ENCODE data around the gene PIK3CA. TPM values are rescaled to one million over a fixed set of nuclear protein-coding genes. Genes with fewer than 3 reads are reported as not detected.
"Not testable (repeated sequence)": the region's sequence is repeated elsewhere in the genome, so short reads cannot be mapped to it uniquely, and the experiment has no call there.

The PIK3CA gene
- total and polyA plus RNA-seq, 7 donors = 5.6 to 24.4 (median 18.7) TPM

- TF ChIP-seq CTCF (IDR thresholded peaks at IDR 0.05) = no peak
- WGBS, 3 donors = 87 to 98% (median 93%) methylated on average over 3 of the region's 3 CpGs
- intact Hi-C loops (cut with DNase I) = no loop called here
These were observed 40.5 kb upstream of the PIK3CA start for GRCh38 chr3:179107617-179108016.

GRCh38 chr3:179108086-179108485 lies 40.1 kb upstream of the PIK3CA start:
- no peaks in the 10 kb centered on the region for H3K9me3 ChIP-seq
- ATAC-seq (no peak), DNase-seq (no peak)
- H3K27ac ChIP-seq = no peak overlapping the region
- H3K27me3 ChIP-seq (ENCODE audit: insufficient read depth in 3 of 3, low read length in 2 of 3) = no peaks in the 10 kb centered on the region
- H3K4me3 ChIP-seq = no peak overlapping the region
- no peaks in the 10 kb centered on the region for H3K4me1 ChIP-seq
- no peaks in the 10 kb centered on the region for H3K36me3 ChIP-seq (ENCODE audit: insufficient read depth in 1 of 2, low read depth in 1 of 2)
- intact Hi-C loops (cut with DNase I) = no loop called here
- WGBS, 3 donors = 55 to 86% (median 57%) methylated on average over 1 of the region's 1 CpG
- TF ChIP-seq CTCF (IDR thresholded peaks at IDR 0.05) = no peak

More at GRCh38 chr3:179107617-179108016, 40.5 kb upstream of the PIK3CA start:
- no peaks in the 10 kb centered on the region for H3K9me3 ChIP-seq
- H3K4me1 ChIP-seq = no peaks in the 10 kb centered on the region
- DNase-seq = no peak
- ATAC-seq = no peak
- H3K27me3 ChIP-seq (ENCODE audit: insufficient read depth in 3 of 3, low read length in 2 of 3) = no peaks in the 10 kb centered on the region
- no peak overlapping the region for H3K4me3 ChIP-seq
- H3K27ac ChIP-seq = no peak overlapping the region
- H3K36me3 ChIP-seq (ENCODE audit: insufficient read depth in 1 of 2, low read depth in 1 of 2) = no peaks in the 10 kb centered on the region

GRCh38 chr3:179113903-179114302 lies 34.3 kb upstream of the PIK3CA start:
- no peak for ATAC-seq
- intact Hi-C loops (cut with DNase I) = no loop called here
- no peak for TF ChIP-seq CTCF (IDR thresholded peaks at IDR 0.05)
- Histone ChIP-seq H3K9me3 (no peaks in the 10 kb centered on the region), H3K4me3 (no peak overlapping the region), H3K36me3 (ENCODE audit: insufficient read depth in 1 of 2, low read depth in 1 of 2) (no peaks in the 10 kb centered on the region), H3K27ac (no peak overlapping the region), H3K4me1 (no peaks in the 10 kb centered on the region), H3K27me3 (ENCODE audit: insufficient read depth in 3 of 3, low read length in 2 of 3) (no peaks in the 10 kb centered on the region)
- DNase-seq = no peak
- WGBS, 3 donors = 57 to 60% (median 59%) methylated on average over 2 of the region's 2 CpGs

GRCh38 chr3:179115444-179115843 lies 32.7 kb upstream of the PIK3CA start:
- H3K27me3 ChIP-seq (ENCODE audit: insufficient read depth in 3 of 3, low read length in 2 of 3); ATAC-seq; H3K4me3 ChIP-seq; intact Hi-C loops (cut with DNase I); H3K27ac ChIP-seq; H3K36me3 ChIP-seq (ENCODE audit: insufficient read depth in 1 of 2, low read depth in 1 of 2); H3K9me3 ChIP-seq; H3K4me1 ChIP-seq; DNase-seq: not testable (repeated sequence)
- 69 to 75% (median 71%) methylated on average over 1 of the region's 1 CpG for WGBS, 3 donors

- no peaks in the 10 kb centered on the region for H3K4me1 ChIP-seq
- H3K27me3 ChIP-seq (ENCODE audit: insufficient read depth in 3 of 3, low read length in 2 of 3) = no peaks in the 10 kb centered on the region
- no peak overlapping the region for H3K4me3 ChIP-seq
- H3K27ac ChIP-seq = no peak overlapping the region
- intact Hi-C loops (cut with DNase I) = no loop called here
- no peaks in the 10 kb centered on the region for H3K9me3 ChIP-seq
- DNase-seq (no peak), ATAC-seq (no peak)
- TF ChIP-seq CTCF (IDR thresholded peaks at IDR 0.05) = no peak
- H3K36me3 ChIP-seq (ENCODE audit: insufficient read depth in 1 of 2, low read depth in 1 of 2) = no peaks in the 10 kb centered on the region
- 60 to 67% (median 67%) methylated on average over 2 of the region's 2 CpGs for WGBS, 3 donors
These were observed 31.3 kb upstream of the PIK3CA start for GRCh38 chr3:179116816-179117215.

- 92 to 94% (median 93%) methylated on average over 22 to 25 of the region's 27 CpGs for WGBS, 3 donors
- H3K27ac ChIP-seq; DNase-seq; ATAC-seq; H3K4me3 ChIP-seq; intact Hi-C loops (cut with DNase I); H3K36me3 ChIP-seq (ENCODE audit: insufficient read depth in 1 of 2, low read depth in 1 of 2); H3K9me3 ChIP-seq; H3K27me3 ChIP-seq (ENCODE audit: insufficient read depth in 3 of 3, low read length in 2 of 3); H3K4me1 ChIP-seq: not testable (repeated sequence)
These were observed 15.8 kb upstream of the PIK3CA start for GRCh38 chr3:179132191-179132890.
